Cortex of kidney (tissue), 1 donor: ENCODE measurements around the gene TOR2A.

Experiments used
- DNase-seq: peaks from one replicate; lab custom pipeline; 2025; lab: John Stamatoyannopoulos, UW

The TOR2A gene

DNA sequence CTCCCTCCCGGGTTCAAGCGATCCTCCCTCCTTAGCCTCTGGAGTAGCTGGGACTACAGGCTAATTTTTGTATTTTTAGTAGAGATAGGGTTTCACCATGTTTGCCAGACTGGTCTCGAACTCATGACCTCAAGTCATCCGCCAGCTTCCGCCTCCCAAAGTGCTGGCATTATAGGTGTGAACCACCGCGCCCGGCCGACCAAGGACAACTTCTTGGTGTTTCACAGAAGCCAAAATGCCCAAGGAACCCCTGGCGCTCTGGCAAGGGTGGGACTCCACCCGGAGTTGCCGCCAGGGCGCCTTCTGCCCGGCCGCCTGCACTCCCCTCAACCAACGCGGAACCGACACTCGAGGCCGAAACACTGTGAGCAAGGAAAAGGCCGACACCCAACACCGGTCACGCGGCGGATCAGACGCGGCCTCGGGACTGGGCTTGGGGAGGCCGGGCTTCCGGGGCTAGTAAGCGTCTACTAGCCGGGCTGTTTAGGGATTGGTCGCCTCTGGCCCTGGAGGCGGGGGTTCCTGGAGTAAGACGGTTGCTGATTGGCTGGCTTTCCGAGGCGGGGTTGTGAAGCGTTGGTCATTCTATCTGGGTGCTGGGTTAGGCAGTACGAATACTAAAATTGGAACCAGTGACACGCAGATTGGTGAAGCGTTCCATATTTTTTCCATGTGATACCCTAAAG is 36.0 kb downstream of the TOR2A start:
- DNase-seq, result no peak

DNA sequence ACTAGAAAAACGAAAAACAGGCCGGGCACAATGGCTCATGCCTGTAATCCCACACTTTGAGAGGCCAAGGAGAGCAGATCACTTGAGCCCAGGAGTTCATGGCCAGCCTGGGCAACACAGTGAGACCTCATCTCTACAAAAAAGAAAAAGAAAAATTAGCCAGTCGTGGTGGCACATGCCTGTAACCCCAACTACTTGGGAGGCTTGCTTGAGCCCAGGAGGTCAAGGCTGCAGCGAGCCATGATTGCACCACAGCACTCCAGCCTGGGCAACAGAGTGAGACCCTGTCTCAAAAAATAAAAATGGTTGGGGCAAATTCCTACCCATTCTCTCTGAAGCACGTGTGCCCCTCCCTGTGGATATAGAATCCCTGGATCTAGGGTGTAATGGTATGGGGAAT is 36.7 kb downstream of the TOR2A start:
- no peak for DNase-seq

DNA sequence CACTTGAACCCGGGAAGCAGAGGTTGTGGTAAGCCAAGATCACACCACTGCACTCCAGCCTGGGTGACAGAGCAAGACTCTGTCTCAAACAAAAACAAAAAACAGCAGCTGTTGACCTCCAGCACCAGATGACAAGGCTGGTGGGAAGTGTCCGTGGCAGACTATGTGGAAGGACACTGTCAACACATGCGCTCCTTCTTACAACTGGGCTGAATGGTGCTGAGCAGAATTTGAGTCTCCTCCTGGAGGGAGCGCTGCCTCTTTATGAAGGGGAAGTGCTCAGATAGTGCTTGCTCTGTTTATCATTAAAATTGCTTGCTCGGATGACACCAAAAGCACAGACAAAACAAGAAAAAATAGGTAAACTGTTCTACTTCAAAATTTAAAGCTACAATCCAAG is 37.5 kb downstream of the TOR2A start:
- no peak for DNase-seq

DNA sequence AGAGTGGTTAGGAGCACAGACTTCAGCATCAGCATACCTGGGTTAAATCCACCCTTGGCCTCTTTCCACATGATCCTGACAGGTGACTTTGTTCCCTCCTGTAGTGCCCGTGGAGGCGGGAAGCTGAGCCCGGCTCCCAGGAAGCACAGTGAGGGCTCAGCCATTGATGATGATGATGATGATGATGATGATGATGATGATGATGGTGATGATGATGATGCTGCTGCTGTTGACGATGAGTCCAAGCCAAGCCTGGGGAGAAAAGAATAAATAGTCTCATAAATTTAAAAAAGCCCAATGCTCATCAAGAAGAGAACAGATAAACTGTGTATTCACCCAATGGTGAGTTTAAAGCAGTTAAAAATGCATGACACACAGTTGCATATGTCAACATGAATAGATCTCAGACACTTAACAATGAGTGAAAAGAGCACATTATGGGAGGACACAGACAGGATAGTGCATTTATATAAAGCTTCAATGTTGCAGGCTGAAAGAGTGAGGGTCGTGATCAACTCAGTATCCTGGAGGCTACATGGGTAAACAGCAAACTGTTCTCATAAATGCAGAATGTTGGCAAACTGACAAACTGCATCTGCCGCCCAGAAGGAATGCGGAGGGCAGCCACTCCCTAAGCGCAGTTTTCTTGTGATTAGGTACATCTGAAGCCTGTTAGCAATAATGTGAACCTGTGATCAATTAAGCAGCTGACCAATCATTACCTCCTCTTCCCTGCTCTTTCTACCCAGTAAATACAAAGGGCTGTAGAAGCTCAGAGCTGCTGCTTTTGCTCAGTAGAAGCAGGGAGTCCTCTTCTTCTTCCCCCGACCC is 40.0 kb downstream of the TOR2A start:
- DNase-seq, result no peak

DNA sequence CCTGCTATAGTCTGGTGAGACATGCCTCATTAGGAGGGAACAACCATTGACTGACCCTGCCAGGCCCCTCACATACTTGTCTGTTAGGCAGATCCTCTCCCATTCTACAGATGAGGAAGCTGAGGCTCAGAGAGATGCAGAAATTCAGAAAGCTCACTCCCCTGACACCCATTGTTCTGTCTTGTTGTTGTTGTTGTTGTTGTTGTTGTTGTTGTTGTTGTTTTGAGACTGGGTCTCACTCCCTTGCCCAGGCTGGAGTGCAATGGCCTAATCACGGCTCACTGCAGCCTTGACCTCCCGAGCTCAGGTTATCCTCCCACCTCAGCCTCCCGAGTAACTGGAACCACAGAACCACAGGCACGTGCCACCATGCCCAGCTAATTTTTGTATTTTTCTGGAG is 41.4 kb downstream of the TOR2A start:
- no peak for DNase-seq

DNA sequence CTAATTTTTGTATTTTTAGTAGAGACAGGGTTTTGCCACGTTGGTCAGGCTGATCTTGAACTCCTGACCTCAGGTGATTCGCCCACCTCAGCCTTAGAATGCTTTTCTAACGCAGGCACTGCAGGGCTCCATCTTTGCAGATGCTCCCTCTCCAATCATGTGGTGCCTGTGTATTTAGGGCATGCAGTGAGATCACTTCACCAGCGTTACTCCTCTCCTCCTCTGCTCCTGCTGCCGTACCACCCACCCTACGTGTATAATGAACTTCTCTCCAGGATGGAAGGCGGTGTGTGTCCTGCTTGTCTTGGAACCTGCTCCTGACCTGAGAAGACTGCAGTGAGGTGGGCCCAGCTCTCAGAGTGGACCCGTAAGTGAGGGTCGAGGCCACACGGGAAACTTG is 42.0 kb downstream of the TOR2A start:
- no peak for DNase-seq

DNA sequence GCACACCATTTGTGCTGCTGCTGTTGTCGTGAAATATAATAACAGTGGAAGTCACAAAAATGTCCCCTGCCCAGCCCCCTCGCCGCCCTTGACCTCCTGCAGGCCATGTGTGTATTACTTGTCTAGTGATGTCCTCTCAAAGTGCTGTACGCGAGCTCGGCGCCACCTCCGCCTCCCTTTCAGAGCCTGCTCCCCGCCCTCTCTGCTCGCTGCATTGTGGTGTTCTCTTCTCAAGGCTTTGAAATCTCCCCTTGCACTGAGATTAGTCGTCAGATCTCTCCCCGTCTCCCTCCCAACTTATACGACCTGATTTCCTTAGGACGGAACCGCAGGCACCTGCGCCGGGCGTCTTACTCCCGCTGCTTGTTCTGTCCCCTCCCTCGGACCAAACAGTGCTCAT is 43.0 kb downstream of the TOR2A start:
- DNase-seq, result no peak

DNA sequence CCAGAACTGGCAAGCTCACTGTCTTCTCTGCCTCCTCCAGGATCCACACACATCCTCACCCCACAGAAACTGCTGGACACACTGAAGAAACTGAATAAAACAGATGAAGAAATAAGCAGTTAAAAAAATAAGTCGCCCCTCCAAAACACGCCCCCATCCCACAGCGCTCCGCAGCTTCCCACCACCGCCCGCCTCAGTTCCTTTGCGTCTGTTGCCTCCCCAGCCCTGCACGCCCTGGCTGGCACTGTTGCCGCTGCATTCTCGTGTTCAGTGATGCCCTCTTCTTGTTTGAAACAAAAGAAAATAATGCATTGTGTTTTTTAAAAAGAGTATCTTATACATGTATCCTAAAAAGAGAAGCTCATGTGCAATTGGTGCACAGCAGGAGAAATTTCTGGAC is 44.4 kb downstream of the TOR2A start:
- DNase-seq, result no peak

DNA sequence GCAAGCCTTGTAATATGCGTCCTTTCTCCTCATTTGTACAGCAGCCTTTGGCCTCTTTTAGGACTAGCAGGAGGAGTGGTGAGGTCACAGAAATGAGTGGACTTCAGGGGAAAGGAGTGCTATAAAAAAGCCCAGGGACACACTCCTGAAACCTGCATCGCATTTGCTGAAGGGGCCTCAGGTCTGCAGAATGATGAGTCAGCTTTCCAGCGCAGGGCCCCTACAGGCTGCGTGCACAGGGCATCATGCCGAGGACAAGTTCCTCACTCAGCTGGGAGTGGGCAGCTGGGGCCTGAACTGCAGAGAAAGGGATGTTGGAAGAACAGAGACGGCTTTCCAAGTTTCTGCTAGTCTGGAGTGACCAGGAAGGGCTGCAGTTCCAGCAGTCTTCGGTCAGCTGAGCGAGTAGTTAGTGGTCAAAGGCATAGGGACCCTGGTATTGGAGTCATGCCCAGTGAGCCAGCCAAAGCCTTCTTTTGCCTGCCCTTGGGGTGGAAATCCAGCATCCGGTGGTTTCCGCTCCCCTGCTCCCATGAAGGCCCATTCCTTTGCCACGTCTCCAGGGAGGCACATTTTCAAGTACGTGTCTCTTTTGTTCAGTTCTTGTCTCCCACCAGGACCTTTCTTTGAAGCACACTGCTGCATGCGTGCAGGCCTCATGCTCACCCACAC is 45.6 kb downstream of the TOR2A start:
- DNase-seq, result no peak

DNA sequence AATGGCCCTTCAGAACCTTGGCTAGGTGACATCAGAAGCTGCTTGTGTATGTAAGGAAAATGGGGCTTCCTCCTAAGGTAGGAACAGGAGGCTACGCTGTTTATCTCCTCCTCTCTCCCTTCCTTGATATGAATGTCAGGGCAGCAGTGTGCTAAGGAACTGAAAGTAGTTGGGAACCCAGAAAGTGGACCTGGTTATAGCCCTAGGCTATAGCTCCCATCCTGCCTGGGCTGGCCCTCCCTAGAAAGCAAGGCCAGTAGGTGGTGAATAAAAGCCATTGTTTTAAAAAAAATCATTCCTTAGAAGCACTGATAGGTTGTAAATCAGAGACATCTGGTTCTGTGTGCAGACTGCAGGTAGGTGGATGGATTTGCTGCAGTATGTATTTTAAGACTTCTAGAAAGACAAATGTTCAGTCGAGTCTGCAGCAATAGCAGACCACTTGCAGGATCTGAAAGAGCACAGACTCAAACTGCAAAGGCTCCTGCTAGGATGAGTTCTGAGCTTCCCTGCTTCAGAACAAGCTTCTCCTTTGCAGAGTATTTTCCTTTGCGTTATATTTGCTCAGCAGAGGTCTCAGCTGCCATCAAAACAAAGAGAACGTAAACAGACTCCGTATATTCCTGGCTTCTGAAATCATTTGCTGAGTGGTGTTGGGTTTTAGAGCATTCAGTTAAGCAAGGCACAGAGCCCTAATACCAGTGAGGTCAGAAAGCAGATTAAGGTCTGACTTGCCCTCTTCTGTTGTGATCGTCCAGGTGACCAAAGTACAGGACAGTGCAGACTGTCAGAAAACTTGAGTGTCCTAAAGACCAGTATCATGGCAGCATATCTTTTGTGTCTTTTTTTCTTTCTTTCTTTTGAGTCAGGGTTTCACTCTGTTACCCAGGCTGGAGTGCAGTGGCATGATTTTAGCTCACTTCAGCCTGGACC is 48.4 kb downstream of the TOR2A start:
- DNase-seq, result no peak

DNA sequence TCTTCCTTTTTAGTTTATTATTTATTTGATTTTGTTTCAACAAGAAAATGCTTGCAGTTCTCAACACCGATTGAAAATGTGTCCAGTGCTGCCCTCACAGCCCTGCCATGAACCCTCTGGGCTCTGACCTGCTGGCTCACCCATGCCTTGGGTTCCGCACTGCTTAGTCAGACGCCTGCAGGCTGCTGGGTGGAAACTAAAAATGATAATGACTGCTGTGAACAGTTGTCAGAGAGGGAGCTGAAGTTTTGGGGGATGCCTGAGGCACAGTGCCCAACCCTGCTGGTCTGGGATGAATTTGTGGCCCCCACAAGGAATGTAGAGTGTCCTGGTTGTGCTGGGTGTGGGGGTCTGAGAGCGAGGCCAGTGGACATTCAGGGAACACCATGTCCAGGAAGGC is 50.5 kb downstream of the TOR2A start:
- no peak for DNase-seq

DNA sequence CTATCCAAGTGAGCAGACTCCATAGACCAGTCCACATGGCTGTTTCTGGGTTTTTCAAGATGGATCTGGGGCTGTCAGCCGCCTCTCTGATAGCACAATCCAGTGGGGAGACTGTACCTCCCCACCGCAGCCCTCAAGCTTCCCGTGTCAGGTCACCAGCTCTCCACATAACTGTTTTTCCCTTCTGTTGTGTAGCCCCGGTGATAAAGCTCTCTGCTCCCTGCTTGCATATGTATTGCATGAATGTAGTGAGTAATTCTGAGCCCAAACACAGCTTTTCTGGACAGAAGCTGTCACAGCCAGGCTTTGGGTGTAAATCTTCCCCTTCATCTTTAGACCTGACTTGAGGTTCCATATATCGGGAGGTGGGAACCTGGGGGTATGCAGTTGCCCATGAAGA is 51.4 kb downstream of the TOR2A start:
- no peak for DNase-seq

DNA sequence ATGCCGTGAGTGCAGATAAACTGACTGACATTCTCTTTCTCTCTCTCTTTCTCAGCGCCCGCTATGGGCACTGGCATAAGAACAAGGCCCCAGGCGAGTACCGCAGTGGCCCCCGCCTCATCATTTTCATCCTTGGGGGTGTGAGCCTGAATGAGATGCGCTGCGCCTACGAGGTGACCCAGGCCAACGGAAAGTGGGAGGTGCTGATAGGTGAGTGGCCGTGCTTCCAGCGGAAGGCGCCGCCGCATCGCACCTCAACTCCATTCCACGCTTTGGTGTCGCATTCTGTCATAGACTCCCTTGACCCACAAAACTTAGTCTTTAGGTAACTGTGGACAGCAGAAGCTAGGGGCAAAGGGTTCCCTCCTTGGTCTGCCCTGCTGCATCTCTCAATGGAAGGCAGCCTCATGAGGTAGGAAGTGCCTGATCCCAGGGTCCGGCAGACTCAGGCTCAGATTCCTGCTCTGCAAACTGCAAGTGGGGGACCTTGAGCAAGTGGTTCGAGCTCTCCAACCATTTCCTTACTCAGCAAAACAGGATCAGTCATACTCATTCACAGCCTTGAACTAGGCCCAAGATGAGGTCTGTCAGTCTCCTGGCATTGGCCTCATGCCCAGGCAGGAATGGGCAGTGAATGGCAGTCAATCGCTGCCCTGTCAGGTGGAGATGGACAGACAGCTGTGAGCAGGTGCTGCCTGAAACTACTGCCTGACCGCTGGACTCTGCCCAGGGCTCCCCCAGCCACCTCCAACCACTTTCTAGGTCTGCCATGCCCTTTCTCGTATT is 52.5 kb downstream of the TOR2A start:
- no peak for DNase-seq
